Lung (tissue), 12 donors: Measurements from ENCODE around the gene CFI. TPM values are rescaled to one million over a fixed set of nuclear protein-coding genes. Genes with fewer than 3 reads are reported as not detected.

Experiments
- ATAC-seq: fragments of 200-7000 bp; cut with Tn5 transposase; one replicate; pipeline ENCODE4 v1.9.1; 2020; ENCODE audit warnings: moderate number of reproducible peaks; ENCODE audit not compliant: insufficient read depth, low FRiP score
- DNase-seq, 3 donors: peaks; one replicate each; pipeline ENCODE4 v3.0.0-alpha.2; 2013 to 2017
- H3K27ac ChIP-seq, 2 donors: one replicate each; pipeline ENCODE4 v1.5.1; 2013; ENCODE audit warnings: mild to moderate bottlenecking in 2 of 2, moderate library complexity in 2 of 2, control low read depth in 1 of 2, inconsistent platforms in 1 of 2, low read depth in 1 of 2, low read length in 1 of 2
- H3K27me3 ChIP-seq, 3 donors: one replicate each; pipeline ENCODE4 v1.5.1; 2013; ENCODE audit warnings: low read length in 2 of 3; ENCODE audit not compliant: control insufficient read depth in 3 of 3, insufficient read depth in 3 of 3
- H3K36me3 ChIP-seq, 4 donors: one replicate each; pipeline ENCODE4 v1.5.1; 2013; ENCODE audit warnings: low read length in 4 of 4, mild to moderate bottlenecking in 1 of 4, moderate library complexity in 1 of 4; ENCODE audit not compliant: control insufficient read depth in 4 of 4, insufficient read depth in 4 of 4
- H3K4me1 ChIP-seq, 5 donors: one replicate each; pipeline ENCODE4 v1.5.1; 2013; ENCODE audit warnings: low read length in 5 of 5, mild to moderate bottlenecking in 2 of 5, moderate library complexity in 1 of 5; ENCODE audit not compliant: control insufficient read depth in 5 of 5, insufficient read depth in 5 of 5
- H3K4me3 ChIP-seq: one replicate; pipeline ENCODE4 v1.5.1; 2013; ENCODE audit warnings: mild to moderate bottlenecking, control low read depth, moderate library complexity
- H3K9ac ChIP-seq, 2 donors: one replicate each; pipeline ENCODE4 v1.5.1; 2013; ENCODE audit warnings: low read length in 2 of 2, control low read depth in 1 of 2; ENCODE audit not compliant: insufficient read depth in 1 of 2
- H3K9me3 ChIP-seq, 4 donors: one replicate each; pipeline ENCODE4 v1.5.1; 2013; ENCODE audit warnings: low read length in 3 of 4, mild to moderate bottlenecking in 1 of 4, moderate library complexity in 1 of 4; ENCODE audit not compliant: control insufficient read depth in 4 of 4, insufficient read depth in 3 of 4
- CTCF ChIP-seq: IDR thresholded peaks from 2 replicates; pipeline ENCODE4 v1.5.1; 2012; ENCODE audit warnings: mild to moderate bottlenecking; ENCODE audit errors: control extremely low read depth, extremely low read depth
- WGBS, 2 donors: extraction: QIAGEN DNeasy Blood & Tissue Kit; methylation state at CpG; one replicate each; pipeline ENCODE4 v1.1.7; 2013; 5-methylcytosine and 5-hydroxymethylcytosine counted together
- polyA plus RNA-seq, 2 donors: library from polyadenylated mRNA; stranded (reverse); fragments of 200-250 nt; gene quantifications; one replicate each; pipeline ENCODE4 v1.2.1, GENCODE V29; 2013
- total RNA-seq, 2 donors: library from RNA; depleted of rRNA in 1 of 2; stranded (reverse); fragments of >200 nt in 1 of 2; gene quantifications; one replicate each; pipeline ENCODE4 v1.2.1, GENCODE V29; 2014 to 2021
- donor health status: control.
- donor health status: control.
- donor health status: Bipolar disorder and iron deficiency.
- donor health status: healthy.
- donor health status: DM: yes; HTN: yes; CAD: no.

CFI gene
- total and polyA plus RNA-seq, 4 donors = 38.2 to 150 (median 60.8) TPM

- Histone ChIP-seq H3K27me3 (no peaks in the 10 kb centered on the region), H3K9me3 (no peaks in the 10 kb centered on the region), H3K4me3 (no peak overlapping the region), H3K36me3 (peaks cover 0 to 2% (median 0%) of the 10 kb centered on the region in 4 donors), H3K9ac (no peak overlapping the region), H3K27ac (no peak overlapping the region), H3K4me1 (no peaks in the 10 kb centered on the region)
- no peak for ATAC-seq
- WGBS, 2 donors = 84 to 93% methylated on average over 2 of the region's 2 CpGs
- no peak for DNase-seq
- TF ChIP-seq CTCF = no peak
Observed at GRCh38 chr4:109746728-109747127, 55.1 kb downstream of the CFI start.

- H3K9ac ChIP-seq = no peak overlapping the region
- no peak for ATAC-seq
Observed at GRCh38 chr4:109745830-109746229, 56.0 kb downstream of the CFI start.

GRCh38 chr4:109739547-109739946, 62.3 kb downstream of the CFI start:
- no peak overlapping the region for H3K9ac ChIP-seq
- WGBS, 2 donors = 87 to 88% methylated on average over 3 of the region's 3 CpGs
- H3K36me3 ChIP-seq = no peaks in the 10 kb centered on the region
- H3K27ac ChIP-seq = no peak overlapping the region
- no peaks in the 10 kb centered on the region for H3K27me3 ChIP-seq
- DNase-seq (no peak), ATAC-seq (no peak)
- H3K4me1 ChIP-seq = no peaks in the 10 kb centered on the region
- H3K4me3 ChIP-seq = no peak overlapping the region
- no peak for TF ChIP-seq CTCF
- no peaks in the 10 kb centered on the region for H3K9me3 ChIP-seq

More at GRCh38 chr4:109745830-109746229, 56.0 kb downstream of the CFI start:
- DNase-seq = no peak
- Histone ChIP-seq H3K27ac (no peak overlapping the region), H3K9me3 (no peaks in the 10 kb centered on the region), H3K36me3 (peaks cover 0 to 2% (median 0%) of the 10 kb centered on the region in 4 donors), H3K4me1 (no peaks in the 10 kb centered on the region), H3K27me3 (no peaks in the 10 kb centered on the region), H3K4me3 (no peak overlapping the region)
- no peak for TF ChIP-seq CTCF
